Left kidney (tissue), 8 donors: ENCODE measurements around the gene GIMAP5. TPM values are rescaled to one million over a fixed set of nuclear protein-coding genes. Genes with fewer than 3 reads are reported as not detected.

Experiments used
- DNase-seq: peaks from one replicate; pipeline ENCODE4 v3.0.0-alpha.2; 2013
- long read RNA-seq, 8 donors: transcript quantifications; one replicate each; lab custom pipeline, GENCODE V29; 2026
- polyA plus RNA-seq: library from polyadenylated mRNA; unstranded; fragments of 120-200 nt; gene quantifications from one replicate; pipeline ENCODE4 v1.2.1, GENCODE V29; 2013; ENCODE audit not compliant: insufficient read length

GIMAP5 gene
- 5.6 TPM for polyA plus RNA-seq
- long read RNA-seq, donor 1, full-length matches to known transcripts, result 7 of 7 reads
- long read RNA-seq, donor 1, partial matches to known transcripts, result 0 of 7 reads
- long read RNA-seq, donor 1, other reads (novel, unspliced or antisense), result 0 of 7 reads
- long read RNA-seq, donor 2, partial matches to known transcripts, result 0 of 2 reads
- long read RNA-seq, donor 2, other reads (novel, unspliced or antisense), result 0 of 2 reads
- long read RNA-seq, donor 3, partial matches to known transcripts, result 0 of 4 reads
- long read RNA-seq, donor 3, other reads (novel, unspliced or antisense), result 0 of 4 reads
- long read RNA-seq, donor 4, result 0 reads
- long read RNA-seq, donor 5, transcript GIMAP5-201 (3 exons, 2,291 nt), result major isoform, 8 of 8 reads
- long read RNA-seq, donor 5, partial matches to known transcripts, result 0 of 8 reads
- long read RNA-seq, donor 5, other reads (novel, unspliced or antisense), result 0 of 8 reads
- long read RNA-seq, donor 6, partial matches to known transcripts, result 0 of 2 reads
- long read RNA-seq, donor 6, other reads (novel, unspliced or antisense), result 0 of 2 reads
- long read RNA-seq, donor 7, partial matches to known transcripts, result 0 of 2 reads
- long read RNA-seq, donor 7, other reads (novel, unspliced or antisense), result 0 of 2 reads
- long read RNA-seq, donor 8, full-length matches to known transcripts, result 4 of 4 reads
- long read RNA-seq, donor 8, partial matches to known transcripts, result 0 of 4 reads
- long read RNA-seq, donor 8, other reads (novel, unspliced or antisense), result 0 of 4 reads

DNA sequence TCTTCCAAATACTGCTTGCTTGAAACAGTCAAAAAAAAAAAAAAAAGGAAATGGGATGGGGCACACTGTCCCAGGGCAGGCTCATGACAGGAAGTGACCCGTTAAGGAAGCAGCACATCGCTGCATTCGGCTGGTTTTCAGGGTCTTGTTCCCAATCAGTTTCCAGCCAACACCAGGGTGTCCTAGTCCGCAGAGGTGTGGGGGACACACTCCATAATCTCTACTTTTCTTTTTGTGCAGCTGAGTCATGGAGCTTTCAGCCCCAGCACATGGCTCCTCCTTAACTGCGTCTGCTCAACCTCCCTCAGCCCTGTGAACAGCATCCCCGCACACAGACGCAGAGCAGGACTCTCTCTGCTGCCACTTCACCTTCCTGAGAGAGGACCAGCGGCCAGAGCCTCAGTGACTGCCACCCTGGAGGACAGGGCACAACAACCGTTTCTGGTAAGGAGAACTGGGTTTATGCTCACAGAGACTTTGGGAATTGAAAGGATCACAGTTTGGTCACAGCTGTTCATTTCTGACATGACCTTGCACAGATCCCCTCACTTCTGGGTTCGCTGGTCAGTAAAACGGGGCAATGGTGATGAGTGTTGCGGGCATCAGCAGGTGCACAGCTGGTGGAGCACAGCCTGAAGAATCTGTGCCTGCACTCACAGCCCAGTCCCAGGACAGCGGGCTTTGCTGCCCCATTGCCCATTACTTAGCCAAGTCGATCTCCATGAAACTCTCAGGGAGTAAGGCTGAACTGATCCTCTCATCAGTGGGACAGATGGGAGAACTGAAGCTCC, at the start of gene GIMAP5:
GIMAP5 (plus strand) TSS at position 154 of the 791 bp plus-strand sequence. CDS start 3,467 bp downstream, outside the sequence.
- no peak for DNase-seq

- no peak for DNase-seq
Observed at GRCh38 chr7:150688630-150689029, 48.6 kb upstream of the GIMAP5 start.

- DNase-seq, result no peak
Observed at GRCh38 chr7:150695654-150696053, 41.6 kb upstream of the GIMAP5 start.

GRCh38 chr7:150703209-150703608, 34.0 kb upstream of the GIMAP5 start:
- DNase-seq, result no peak

DNA sequence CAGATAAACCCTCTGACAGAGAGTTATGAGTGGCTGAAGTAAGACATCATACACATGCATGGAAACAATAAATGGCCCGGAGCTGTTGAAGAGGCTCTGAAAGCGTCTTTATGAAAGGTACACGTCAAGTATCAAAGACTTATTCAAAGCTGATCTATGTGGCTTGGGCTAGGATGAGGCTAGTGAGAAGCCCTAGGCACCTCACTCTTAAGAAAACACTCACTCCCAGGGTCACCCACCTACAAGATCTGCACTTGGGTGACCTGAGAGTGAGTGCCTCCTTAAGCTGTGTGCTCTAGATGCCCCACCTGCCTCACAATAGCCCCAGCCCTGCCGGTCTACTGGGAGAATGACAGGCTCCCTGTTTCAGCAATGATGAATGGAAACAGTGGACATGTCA, 21.9 kb upstream of the GIMAP5 start:
- no peak for DNase-seq

GRCh38 chr7:150715738-150716137, 21.5 kb upstream of the GIMAP5 start:
- no peak for DNase-seq

- no peak for DNase-seq
Observed at GRCh38 chr7:150716368-150716767, 20.9 kb upstream of the GIMAP5 start, which contains the start of gene GIMAP1. GIMAP1 (plus strand) TSS chr7:150716613; CDS start chr7:150719048, 2,435 bp downstream.

GRCh38 chr7:150716939-150717338, 20.3 kb upstream of the GIMAP5 start:
- DNase-seq, result no peak

GRCh38 chr7:150717814-150718420, 19.3 kb upstream of the GIMAP5 start:
- no peak for DNase-seq

- no peak for DNase-seq
Observed at GRCh38 chr7:150719436-150719835, 17.8 kb upstream of the GIMAP5 start.

GRCh38 chr7:150719960-150720891, 17.0 kb upstream of the GIMAP5 start:
- DNase-seq, result no peak

DNA sequence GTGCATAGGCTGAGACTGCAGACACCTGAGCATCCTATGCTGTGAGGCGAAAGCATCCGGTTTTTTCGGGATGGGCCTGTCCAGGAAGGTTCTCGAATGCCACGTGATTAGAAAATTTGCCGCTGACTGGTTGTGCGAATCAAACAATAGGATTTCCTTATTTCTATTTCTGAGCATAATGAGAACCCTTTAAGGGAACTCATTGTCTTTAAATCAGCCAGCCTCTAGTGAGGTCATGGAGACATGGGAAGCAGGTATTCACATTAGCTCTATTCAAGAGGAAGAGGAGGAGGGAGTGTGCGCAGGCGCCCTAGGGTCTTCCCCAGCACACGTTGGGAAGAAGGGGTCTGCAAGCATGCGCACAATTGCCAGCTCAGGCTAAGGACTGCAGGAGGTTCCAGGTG, 15.2 kb upstream of the GIMAP5 start:
- no peak for DNase-seq

GRCh38 chr7:150722431-150722931, 14.7 kb upstream of the GIMAP5 start:
- no peak for DNase-seq

GRCh38 chr7:150723467-150723866, 13.8 kb upstream of the GIMAP5 start:
- DNase-seq, result no peak

DNA sequence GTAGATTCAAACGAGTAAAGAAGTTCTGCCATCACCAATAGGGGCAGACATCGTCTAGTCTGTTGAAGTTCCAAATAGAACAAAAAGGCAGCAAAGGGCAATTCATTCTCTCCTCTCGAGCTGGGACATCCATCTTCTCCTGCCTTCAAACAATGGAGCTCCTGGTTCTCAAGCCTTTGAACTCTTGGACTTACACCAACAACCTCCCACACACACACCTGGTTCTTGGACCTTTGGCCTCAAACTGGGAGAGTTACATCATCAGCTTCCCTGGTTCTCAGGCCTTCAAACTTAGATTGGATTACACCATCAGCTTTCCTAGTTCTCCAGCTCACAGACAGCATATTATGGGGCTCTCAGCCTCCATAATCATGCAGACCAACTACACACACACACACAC, 9.8 kb upstream of the GIMAP5 start:
- DNase-seq, result no peak

- DNase-seq, result no peak
Observed at GRCh38 chr7:150728011-150728410, 9.2 kb upstream of the GIMAP5 start.

DNA sequence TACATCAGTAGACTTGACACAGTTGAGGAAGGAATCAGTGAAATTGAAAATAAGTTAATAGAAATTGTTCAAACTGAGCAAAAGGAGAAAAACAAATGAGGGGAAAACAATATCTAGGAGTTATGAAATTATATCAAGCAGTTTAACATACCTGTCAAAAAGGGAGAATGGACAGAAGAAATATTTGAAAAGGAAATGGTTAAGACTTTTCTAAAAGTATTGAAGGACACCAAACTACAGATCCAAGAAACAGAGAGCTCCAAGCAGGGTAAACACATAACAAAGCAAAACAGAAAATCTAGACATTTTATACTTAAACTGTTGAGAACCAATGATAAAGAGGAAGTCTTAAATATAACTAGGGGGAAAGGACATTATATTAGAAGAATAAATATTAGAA, 8.6 kb upstream of the GIMAP5 start:
- no peak for DNase-seq

- DNase-seq, result no peak
Observed at GRCh38 chr7:150731916-150732315, 5.3 kb upstream of the GIMAP5 start.

DNA sequence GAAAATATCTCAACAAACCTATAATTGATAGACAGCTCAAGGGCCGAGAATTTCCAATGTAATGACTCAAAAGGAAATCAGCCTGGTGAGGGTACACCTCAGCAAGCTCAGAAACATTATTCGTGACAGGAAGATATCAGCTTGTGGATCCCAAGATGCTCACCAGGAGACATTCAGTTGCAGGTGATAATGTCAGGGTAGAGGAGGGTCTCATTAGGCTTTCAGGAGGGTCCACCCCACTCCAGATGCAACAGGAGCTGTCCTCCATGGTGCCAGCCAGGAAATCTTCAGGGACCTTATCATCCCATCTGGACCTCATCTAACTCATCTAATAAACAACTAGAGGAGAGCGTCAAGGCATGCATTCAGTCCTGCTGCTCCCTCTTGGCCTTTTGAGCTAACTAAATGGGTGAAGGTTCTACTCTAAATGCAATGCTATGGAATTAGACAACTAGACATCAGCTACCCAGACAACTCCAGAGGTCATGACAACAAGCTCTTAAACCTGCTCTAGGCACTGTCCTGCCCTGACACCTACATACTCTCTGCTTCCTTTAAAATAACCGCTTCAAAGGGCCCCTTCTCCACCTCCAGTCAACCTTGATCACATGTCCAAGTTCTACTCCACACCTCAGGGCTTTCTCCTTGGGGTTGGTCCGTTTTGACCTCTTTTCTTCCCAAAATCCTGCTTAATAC, 4.3 kb upstream of the GIMAP5 start:
- DNase-seq, result no peak
